ENCODE results near the gene SPAG6. TPM values are rescaled to one million over a fixed set of nuclear protein-coding genes. Genes with fewer than 3 reads are reported as not detected.

The SPAG6 gene
- total and polyA plus RNA-seq, 4 donors: 0.23 TPM; not detected in 3

- DNase-seq (ENCODE audit: low spot score): no peak
- 98% methylated on average over 8 of the region's 8 CpGs for WGBS
- no peaks in the 10 kb centered on the region for H3K9me3 ChIP-seq (ENCODE audit: control insufficient read depth in 4 of 4, low read length in 3 of 4)
These were observed 108.0 kb downstream of the SPAG6 start for GRCh38 chr10:22453320-22453719.

More at GRCh38 chr10:22453320-22453719, 108.0 kb downstream of the SPAG6 start:
- H3K27ac ChIP-seq (ENCODE audit: low read depth in 1 of 2, low read length in 2 of 2): no peak overlapping the region
- no peak overlapping the region for H3K9ac ChIP-seq (ENCODE audit: low read depth in 1 of 2, low read length in 2 of 2)
- TF ChIP-seq HNF4A (conservative IDR thresholded peaks at IDR 0.05) (no peak), NR2F2 (IDR thresholded peaks at IDR 0.05) (no peak), FOXA2 (IDR thresholded peaks at IDR 0.05) (no peak), EGR1 (IDR thresholded peaks at IDR 0.05; ENCODE audit: low read depth in 2 of 2) (no peak), ATF3 (IDR thresholded peaks at IDR 0.05) (no peak), CTCF (IDR thresholded peaks at IDR 0.05; ENCODE audit: low read depth, low read length, missing input control) (no peak), GABPA (IDR thresholded peaks at IDR 0.05 in 1 of 2, conservative IDR thresholded peaks at IDR 0.05 in 1 of 2) (no peak), TAF1 (conservative IDR thresholded peaks at IDR 0.05) (no peak), REST (IDR thresholded peaks at IDR 0.05) (no peak), FOXA1 (IDR thresholded peaks at IDR 0.05) (no peak), RXRA (IDR thresholded peaks at IDR 0.05) (no peak), YY1 (IDR thresholded peaks at IDR 0.05) (no peak), MAX (IDR thresholded peaks at IDR 0.05) (no peak), SP1 (IDR thresholded peaks at IDR 0.05) (no peak), ZBTB33 (IDR thresholded peaks at IDR 0.05) (no peak), JUND (IDR thresholded peaks at IDR 0.05) (no peak), RAD21 (IDR thresholded peaks at IDR 0.05) (no peak), HNF4G (IDR thresholded peaks at IDR 0.05) (no peak)
- no peak overlapping the region for H3K4me3 ChIP-seq (ENCODE audit: low read depth in 1 of 3, low read length in 3 of 3)
- H3K4me1 ChIP-seq (ENCODE audit: control insufficient read depth in 4 of 4, insufficient read depth in 4 of 4, low read length in 3 of 4): no peaks in the 10 kb centered on the region
- no peaks in the 10 kb centered on the region for H3K36me3 ChIP-seq (ENCODE audit: control insufficient read depth in 4 of 4, insufficient read depth in 3 of 4, low read depth in 1 of 4, low read length in 3 of 4)
- no peaks in the 10 kb centered on the region for H3K27me3 ChIP-seq (ENCODE audit: control insufficient read depth in 4 of 4, insufficient read depth in 4 of 4, low read length in 3 of 4)

Data from liver (tissue), 9 donors.